ENCODE data around the gene CNRIP1.

The CNRIP1 gene

GRCh38 chr2:68253219-68254068 lies 66.3 kb downstream of the CNRIP1 start:
- DNase-seq (ENCODE audit: extremely low spot score, insufficient read length, low read depth) (no peak), FAIRE-seq (peak; percentile 51)

GRCh38 chr2:68252400-68253218 lies 67.1 kb downstream of the CNRIP1 start, which contains the start of gene PPP3R1:
Gene PPP3R1, minus strand, starts transcription at chr2:68252532. Its CDS starts 405 bp downstream, at chr2:68252127.
- peak; percentile 83 for DNase-seq (ENCODE audit: extremely low spot score, insufficient read length, low read depth)
- peak; percentile 96 for FAIRE-seq

- DNase-seq (ENCODE audit: extremely low spot score, insufficient read length, low read depth) = no peak
- no peak for FAIRE-seq
Measured at GRCh38 chr2:68251855-68252399, 67.8 kb downstream of the CNRIP1 start.

GRCh38 chr2:68251187-68251854 lies 68.4 kb downstream of the CNRIP1 start:
- peak; percentile 98 for FAIRE-seq
- DNase-seq (ENCODE audit: extremely low spot score, insufficient read length, low read depth) = peak; percentile 36

GRCh38 chr2:68250652-68251186 lies 69.0 kb downstream of the CNRIP1 start:
- no peak for DNase-seq (ENCODE audit: extremely low spot score, insufficient read length, low read depth)
- no peak for FAIRE-seq

- DNase-seq (ENCODE audit: extremely low spot score, insufficient read length, low read depth) (no peak), FAIRE-seq (no peak)
Measured at GRCh38 chr2:68250196-68250595, 69.6 kb downstream of the CNRIP1 start.

- FAIRE-seq = no peak
Measured at GRCh38 chr2:68248806-68249205, 70.9 kb downstream of the CNRIP1 start.

GRCh38 chr2:68248361-68248760 lies 71.4 kb downstream of the CNRIP1 start:
- DNase-seq (ENCODE audit: extremely low spot score, insufficient read length, low read depth) = no peak
- FAIRE-seq = no peak

More at GRCh38 chr2:68248806-68249205, 70.9 kb downstream of the CNRIP1 start:
- DNase-seq (ENCODE audit: extremely low spot score, insufficient read length, low read depth) = no peak

- DNase-seq (ENCODE audit: extremely low spot score, insufficient read length, low read depth) (no peak), FAIRE-seq (no peak)
Measured at GRCh38 chr2:68246396-68246795, 73.4 kb downstream of the CNRIP1 start.

GRCh38 chr2:68245672-68246071 lies 74.1 kb downstream of the CNRIP1 start:
- FAIRE-seq (no peak), DNase-seq (ENCODE audit: extremely low spot score, insufficient read length, low read depth) (no peak)

- FAIRE-seq (no peak), DNase-seq (ENCODE audit: extremely low spot score, insufficient read length, low read depth) (no peak)
Measured at GRCh38 chr2:68245066-68245465, 74.7 kb downstream of the CNRIP1 start.

GRCh38 chr2:68244456-68244855 lies 75.3 kb downstream of the CNRIP1 start:
- DNase-seq (ENCODE audit: extremely low spot score, insufficient read length, low read depth) (no peak), FAIRE-seq (no peak)

Measured in GM18507 (cell line).